SIG-M5 (cell line): Measurements from ENCODE around the gene MVK.
A peak's percentile ranks its signal among the peaks of the same experiment; 100 is the strongest.

Experiments
- DNase-seq: peaks from one replicate; lab custom pipeline; 2025; lab: John Stamatoyannopoulos, UW

The MVK gene

DNA sequence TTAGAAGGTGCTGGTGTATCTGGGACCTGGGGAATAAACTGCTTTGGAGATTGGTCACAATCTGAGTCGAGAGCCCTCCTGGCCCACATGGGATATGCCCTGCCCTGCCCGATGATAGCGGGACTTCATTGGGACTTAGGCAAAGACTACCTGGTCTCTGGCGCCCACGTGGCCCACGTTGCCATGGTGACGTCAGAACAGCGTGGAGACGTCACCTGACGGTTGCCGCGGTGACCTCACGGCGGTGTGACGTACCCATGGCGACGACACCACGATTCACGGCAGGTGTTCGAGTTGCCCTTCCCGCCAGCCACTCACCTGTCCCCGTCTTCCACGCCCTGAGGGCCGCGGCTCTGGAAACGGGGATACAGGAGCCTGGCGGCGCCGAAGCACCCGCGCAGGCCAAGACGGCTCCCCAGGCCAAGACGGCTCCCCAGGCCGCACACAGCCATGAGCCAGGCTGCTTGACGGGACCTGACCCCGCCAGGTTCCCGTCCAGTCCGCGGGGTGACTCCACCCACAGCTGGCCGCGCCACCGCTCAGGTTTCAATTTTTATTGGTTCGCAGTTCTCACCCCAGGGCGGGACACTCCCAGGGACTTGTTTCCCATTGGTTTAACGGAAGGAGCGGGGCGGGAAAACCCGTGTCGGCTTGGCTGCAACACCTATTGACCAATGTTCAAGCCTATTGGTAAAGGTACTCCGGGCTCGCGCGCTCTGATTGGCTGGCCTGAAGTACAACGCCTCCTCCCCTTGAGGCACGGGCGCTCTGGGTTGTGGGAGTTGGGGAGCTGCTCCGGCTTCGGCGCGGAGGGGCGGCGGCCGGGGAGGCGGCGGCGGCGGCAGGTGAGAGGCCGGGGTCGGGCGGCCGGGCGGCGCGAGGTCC, at the start of gene MVK, which contains the start of gene MMAB:
Gene MVK, plus strand, starts transcription at position 766 of the 885 bp plus-strand sequence. CDS start 1,029 bp downstream, outside the sequence.
Gene MMAB, minus strand, starts transcription at position 476 of the 885 bp plus-strand sequence. Its CDS starts 24 bp downstream, at position 452.
- peak; percentile 98 for DNase-seq

DNA sequence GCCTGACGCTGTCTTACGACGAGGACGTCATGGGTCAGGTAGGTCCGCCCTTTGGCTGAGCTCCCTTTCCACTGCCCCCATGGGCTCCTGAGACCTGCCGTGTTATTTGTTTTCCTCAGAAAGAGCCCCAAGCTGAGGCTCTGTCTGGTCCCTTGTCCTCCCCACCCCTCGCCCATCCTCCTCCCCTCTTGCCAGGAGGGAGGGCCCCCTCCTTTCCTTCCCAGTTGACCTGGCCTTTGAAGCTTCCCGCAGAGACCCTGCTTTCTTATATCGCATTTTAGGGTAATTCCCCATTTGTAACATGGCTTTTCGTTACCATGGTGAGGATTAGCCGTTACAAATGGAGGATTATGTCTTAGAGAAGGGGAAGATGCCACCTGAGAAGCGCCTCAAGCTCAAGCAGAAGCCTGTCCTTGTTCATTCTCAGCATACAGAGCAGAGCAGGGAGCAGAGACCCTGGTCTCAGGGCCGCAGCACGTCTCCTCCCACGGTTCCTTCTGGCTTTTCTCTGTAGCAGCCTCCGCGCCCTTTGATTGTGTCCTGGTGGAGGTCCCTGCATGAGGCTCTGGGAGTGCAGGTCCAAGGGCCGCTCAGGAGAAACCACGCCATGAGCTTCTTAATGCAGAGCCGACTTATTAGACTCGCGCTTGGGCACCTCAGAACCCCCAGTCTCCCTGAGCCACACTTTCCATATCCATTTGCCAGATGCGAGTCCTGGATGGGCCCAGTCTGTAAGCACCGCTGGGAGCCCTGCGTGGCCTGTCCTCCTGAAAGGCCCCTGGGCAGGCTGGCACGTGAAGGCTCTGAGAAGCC, 48.9 kb upstream of the MVK start:
- no peak for DNase-seq

DNA sequence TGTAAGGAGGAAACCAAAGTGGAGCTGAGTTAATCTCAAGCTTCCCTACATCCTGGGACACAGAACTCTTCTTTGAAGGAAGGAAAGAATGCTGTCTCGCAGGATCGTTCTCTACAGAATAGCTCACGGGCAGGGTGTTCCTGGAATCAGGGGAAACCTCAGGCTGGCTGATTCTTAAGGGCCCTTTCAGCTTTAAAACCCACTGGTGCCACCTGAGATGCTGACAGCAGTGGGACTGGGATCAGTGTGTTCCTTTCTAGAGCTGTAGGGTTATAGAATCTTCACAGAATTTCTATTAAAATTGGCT, 48.4 kb upstream of the MVK start:
- no peak for DNase-seq

DNA sequence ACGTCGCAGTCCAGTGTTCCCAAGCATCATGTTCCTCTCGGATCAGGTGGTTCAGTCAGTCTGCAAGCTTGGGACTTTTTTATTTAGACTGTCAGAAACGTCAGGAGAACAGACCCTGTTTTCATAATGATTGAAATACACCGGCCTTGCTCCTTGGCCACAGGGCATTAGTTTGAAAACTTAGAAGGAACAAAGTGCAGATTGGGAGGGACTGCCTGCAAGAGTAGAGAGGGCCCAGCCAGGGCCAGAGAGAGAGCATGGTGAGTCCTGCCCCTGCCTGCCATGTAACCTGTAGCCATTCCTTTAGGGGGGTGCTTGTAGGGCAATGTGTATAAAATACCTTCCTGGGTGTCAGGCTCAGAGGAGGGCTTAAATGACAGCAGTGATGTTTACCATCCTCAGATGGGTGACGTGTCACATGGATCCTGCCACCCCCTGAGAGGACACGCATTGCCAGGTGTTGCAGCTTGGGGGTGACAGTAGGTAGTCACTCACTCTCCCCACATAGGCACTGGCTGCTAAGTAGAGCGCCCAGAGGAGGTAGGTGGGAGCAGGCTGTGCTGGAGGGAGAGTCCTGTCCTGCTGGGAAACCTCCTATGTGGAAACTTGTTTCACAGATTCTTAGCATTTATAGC, 46.0 kb upstream of the MVK start:
- DNase-seq: no peak

- no peak for DNase-seq
Observed at GRCh38 chr12:109529691-109530640, 43.6 kb upstream of the MVK start.

DNA sequence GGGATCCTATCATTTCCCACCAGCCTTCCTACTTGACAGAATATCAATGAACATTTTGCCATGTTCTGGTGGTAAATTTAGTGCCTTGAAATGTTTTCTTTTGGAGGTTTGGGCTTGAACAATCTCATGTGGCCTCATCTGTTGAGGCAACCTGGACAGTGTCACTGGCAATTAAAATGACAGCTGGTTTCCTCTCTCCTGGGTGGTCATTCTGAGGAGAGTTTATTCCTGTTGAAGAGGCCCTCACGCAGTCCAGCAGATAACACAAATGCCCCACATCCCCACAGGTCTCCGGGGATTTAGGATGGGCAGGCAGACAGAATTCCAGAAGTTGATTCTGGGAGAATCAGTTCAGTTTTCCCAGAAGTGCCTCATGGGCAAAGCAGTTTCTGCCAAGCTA, 42.2 kb upstream of the MVK start:
- no peak for DNase-seq

DNA sequence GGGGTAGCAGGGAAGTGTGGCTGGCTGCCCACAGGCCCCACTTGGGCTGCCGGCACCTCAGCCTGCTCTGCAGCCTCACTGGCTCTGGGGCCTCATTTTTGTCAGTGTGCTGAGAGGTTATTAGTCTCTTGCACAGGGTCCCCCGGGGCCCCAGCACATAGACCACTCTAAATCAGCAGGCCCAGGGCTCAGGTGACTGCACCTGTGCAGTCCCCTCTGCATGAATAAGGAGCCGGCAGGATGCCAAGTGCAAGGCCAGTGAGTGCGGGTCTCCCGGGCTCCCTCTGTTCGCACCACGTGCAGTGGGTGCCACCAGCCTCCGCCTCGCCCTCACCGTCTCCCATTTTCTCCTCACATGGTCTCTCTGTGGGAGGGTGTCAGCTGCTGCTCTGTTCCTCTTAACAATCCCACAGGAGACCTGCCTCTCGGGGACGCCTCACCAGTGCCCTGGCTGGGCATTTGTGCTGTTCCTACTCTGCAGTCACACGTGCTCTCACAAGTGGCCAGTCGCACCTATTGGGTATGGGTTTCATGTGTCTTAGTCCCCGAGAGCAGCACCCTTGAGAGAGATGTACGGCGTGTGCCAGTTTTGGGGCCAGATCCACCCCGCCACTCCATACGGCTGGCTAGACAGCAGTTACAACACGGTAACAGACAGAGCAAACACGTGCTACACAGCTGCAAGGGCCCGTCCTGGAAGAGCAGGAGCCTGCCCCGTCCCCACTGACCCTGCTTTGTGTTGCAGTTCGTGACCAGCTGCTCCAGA, 40.7 kb upstream of the MVK start:
- no peak for DNase-seq

- DNase-seq: no peak
Observed at GRCh38 chr12:109533487-109533740, 40.2 kb upstream of the MVK start.

GRCh38 chr12:109534456-109534855, 39.1 kb upstream of the MVK start:
- DNase-seq: no peak

DNA sequence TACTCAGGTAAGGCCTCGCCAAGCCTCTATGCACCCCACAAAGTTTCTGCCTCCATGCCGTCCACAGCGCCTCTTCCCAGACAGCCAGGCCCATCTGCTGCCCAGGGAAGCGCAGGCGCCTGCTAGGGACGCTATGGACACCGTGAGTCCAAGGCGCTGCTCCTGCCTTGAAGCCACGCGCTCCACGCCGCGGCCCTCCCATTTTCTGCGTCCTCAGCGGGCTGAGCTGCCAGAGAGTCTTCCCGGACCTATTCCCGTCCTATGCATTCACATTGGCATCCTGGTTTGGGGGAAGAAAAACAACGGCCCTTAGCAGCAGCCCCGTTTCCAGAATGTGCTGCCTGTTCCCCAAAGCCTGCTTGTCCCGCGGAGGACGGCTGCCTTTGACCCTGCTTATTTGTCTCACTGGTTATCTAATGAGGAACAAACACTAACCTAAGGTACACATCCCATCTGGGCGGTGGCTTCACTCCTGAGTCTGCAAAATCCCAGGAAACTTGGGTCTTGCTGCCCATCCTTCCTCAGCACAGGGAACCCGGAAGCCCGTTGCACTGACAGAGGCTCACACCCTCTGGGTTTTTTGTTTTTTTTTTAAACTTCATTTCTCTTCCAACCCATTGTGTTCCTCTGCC, 38.2 kb upstream of the MVK start:
- DNase-seq: no peak

DNA sequence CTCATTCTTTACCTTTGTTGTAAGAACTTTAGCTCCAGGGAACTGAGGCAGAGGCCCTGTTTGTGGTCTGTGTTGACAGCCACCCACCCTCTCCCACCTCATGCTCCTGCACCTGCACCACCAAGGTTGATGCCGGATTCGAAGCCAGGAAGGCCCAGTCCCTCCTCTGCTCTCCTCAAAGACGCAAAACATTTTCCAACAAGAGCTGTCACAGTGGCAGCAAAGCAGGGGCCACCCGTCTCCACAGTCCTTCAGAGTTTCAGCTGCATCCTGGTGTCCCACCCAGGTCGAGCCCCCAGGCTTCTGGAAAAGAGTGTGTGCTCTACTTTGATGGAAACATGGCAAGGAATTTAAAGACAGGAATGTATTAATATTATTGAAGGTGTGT, 37.7 kb upstream of the MVK start:
- DNase-seq: no peak

DNA sequence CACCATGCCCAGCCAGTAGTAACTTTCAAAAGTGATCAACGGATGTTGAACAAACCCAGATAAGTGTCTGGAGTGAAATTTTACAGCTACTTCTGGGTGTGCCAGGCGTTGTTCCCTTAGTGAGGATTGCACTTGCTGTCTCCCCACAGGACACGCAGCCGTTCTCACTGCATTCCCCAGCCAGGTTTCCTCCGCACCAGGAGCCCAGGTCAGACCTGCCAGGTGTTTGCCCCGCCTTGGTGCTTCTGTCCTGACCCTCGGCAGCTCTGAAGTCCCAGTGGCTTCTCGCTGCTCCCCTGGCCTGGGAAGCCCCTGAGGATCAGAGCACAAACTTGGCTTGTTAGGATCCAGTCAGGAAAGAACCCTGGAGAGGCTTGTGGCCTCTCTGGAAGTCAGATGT, 36.5 kb upstream of the MVK start:
- no peak for DNase-seq

- DNase-seq: no peak
Observed at GRCh38 chr12:109538191-109538863, 35.3 kb upstream of the MVK start.

DNA sequence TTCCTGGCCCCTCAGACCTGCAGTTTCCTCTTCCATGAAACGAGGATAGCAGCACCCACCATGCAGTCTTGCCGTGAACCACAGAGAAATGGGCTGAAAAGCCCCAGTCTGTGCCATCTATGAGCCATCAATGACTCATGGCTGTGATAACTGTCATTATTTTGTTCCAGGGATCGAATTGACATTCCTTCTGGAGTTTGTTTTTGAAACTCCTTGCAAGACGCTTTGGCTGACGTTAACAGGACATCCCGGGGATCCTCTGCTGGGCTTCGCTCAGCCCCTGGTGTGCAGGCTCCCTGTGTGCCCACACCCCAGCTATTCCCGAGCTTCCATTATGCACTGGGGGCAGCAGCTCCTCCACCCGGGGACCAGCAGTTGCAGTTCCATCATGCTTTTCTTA, 34.1 kb upstream of the MVK start:
- no peak for DNase-seq

- no peak for DNase-seq
Observed at GRCh38 chr12:109540526-109541412, 32.8 kb upstream of the MVK start.

- no peak for DNase-seq
Observed at GRCh38 chr12:109541413-109541726, 32.2 kb upstream of the MVK start.

- DNase-seq: no peak
Observed at GRCh38 chr12:109542014-109542413, 31.6 kb upstream of the MVK start.

GRCh38 chr12:109542876-109543275, 30.7 kb upstream of the MVK start:
- DNase-seq: no peak

DNA sequence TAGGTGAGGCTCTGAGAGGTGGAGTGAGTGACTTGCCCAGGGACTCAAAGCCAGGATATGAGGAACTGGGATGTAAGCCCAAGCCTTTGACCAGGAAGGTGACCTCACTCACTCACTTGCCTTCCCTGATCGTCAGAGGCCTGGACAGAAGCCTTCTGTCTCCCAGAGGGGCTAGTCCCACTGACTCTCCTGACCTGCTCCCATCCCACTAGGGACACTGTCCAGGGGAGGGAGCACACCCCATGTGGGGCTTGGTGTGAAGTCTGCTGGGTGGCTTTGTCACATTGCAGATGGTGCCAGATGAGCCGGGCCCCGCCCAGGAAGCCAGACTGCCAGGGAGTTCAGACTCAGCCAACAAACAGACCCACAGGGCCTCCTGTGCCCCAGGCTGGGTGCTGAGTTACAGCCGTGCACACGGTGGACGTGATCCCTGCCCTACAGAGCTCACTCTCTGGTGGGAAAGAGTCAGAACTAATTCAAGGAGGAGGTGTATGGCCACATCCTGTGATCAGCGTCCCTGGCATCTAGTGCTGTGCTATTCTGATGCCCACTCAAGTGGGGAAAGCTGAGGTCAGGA, 28.6 kb upstream of the MVK start:
- DNase-seq: no peak
